Smooth muscle cell (in vitro differentiated cells): ENCODE results near the gene VPS8. TPM values are rescaled to one million over a fixed set of nuclear protein-coding genes. Genes with fewer than 3 reads are reported as not detected.

Source experiments
- DNase-seq: peaks from one replicate; lab custom pipeline; 2025; ENCODE audit not compliant: unreplicated experiment; lab: John Stamatoyannopoulos, UW
- H2AFZ ChIP-seq: fragments of 200-600 bp; sonication (generic); 2 replicates; pipeline ENCODE4 v1.6.0; 2016; ENCODE audit warnings: antibody characterized with exemption, low read depth, mild to moderate bottlenecking
- H3F3A ChIP-seq: fragments of 200-600 bp; sonication (generic); 2 replicates; pipeline ENCODE4 v1.6.0; 2017; ENCODE audit warnings: antibody characterized with exemption, low read depth
- H3K27ac ChIP-seq: fragments of 200-600 bp; sonication (generic); 2 replicates; pipeline ENCODE4 v1.5.1; 2016; ENCODE audit warnings: low read depth, mild to moderate bottlenecking
- H3K27me3 ChIP-seq: fragments of 200-600 bp; sonication (generic); 2 replicates; pipeline ENCODE4 v1.6.1; 2016; ENCODE audit warnings: low read depth, mild to moderate bottlenecking
- H3K36me3 ChIP-seq: fragments of 200-600 bp; sonication (generic); 2 replicates; pipeline ENCODE4 v1.5.1; 2016; ENCODE audit warnings: low read depth
- H3K4me1 ChIP-seq: fragments of 200-600 bp; sonication (generic); 2 replicates; pipeline ENCODE4 v1.5.1; 2016; ENCODE audit warnings: low read depth
- H3K4me2 ChIP-seq: fragments of 200-600 bp; sonication (generic); 2 replicates; pipeline ENCODE4 v1.6.0; 2016; ENCODE audit warnings: mild to moderate bottlenecking
- H3K4me3 ChIP-seq: fragments of 200-600 bp; sonication (generic); 2 replicates; pipeline ENCODE4 v1.5.1; 2016; ENCODE audit warnings: mild to moderate bottlenecking
- H3K79me2 ChIP-seq: fragments of 200-600 bp; sonication (generic); 2 replicates; pipeline ENCODE4 v1.6.0; 2016; ENCODE audit warnings: low read depth, mild to moderate bottlenecking
- H3K9ac ChIP-seq: fragments of 200-600 bp; sonication (generic); 2 replicates; pipeline ENCODE4 v1.6.0; 2016; ENCODE audit warnings: low read depth
- H3K9me3 ChIP-seq: fragments of 200-600 bp; sonication (generic); replicated peaks from 2 replicates; pipeline ENCODE4 v1.5.1; 2016; ENCODE audit warnings: low read depth
- H4K20me1 ChIP-seq: fragments of 200-600 bp; sonication (generic); 2 replicates; pipeline ENCODE4 v1.6.0; 2016; ENCODE audit warnings: low read depth
- CTCF ChIP-seq: fragments of 200-600 bp; sonication (generic); IDR thresholded peaks from 2 replicates; pipeline ENCODE4 v1.5.1; 2017; ENCODE audit warnings: borderline replicate concordance, mild to moderate bottlenecking, antibody characterized with exemption; ENCODE audit not compliant: insufficient read depth, poor library complexity, severe bottlenecking
- WGBS: methylation state at CpG from one replicate; pipeline ENCODE4 v1.1.7; 2016; ENCODE audit warnings: low lambda C conversion rate; 5-methylcytosine and 5-hydroxymethylcytosine counted together
- polyA plus RNA-seq: library from polyadenylated mRNA; unstranded; fragments of >200 nt; fragmentation: Nextera tagmentation; extraction: Ambion mirVana; gene quantifications from 2 replicates; pipeline ENCODE4 v1.2.1, GENCODE V29; 2016
- total RNA-seq: library from RNA; depleted of rRNA; stranded (reverse); fragments of >200 nt; gene quantifications from 2 replicates; pipeline ENCODE4 v1.2.3, GENCODE V29; 2014

The VPS8 gene
- total and polyA plus RNA-seq, 2 experiments from 2014 or later = 16.1 to 53.9 TPM

GRCh38 chr3:184970186-184970585, 158.2 kb downstream of the VPS8 start:
- TF ChIP-seq CTCF = no peak
- no peaks in the 10 kb centered on the region for H3K27me3 ChIP-seq
- WGBS = 92% methylated on average over 3 of the region's 3 CpGs

GRCh38 chr3:184977796-184978195, 165.8 kb downstream of the VPS8 start:
- Histone ChIP-seq H3K27ac (no peak overlapping the region), H2AFZ (no peak overlapping the region), H3K27me3 (no peaks in the 10 kb centered on the region), H3K9ac (no peak overlapping the region), H3K9me3 (no peaks in the 10 kb centered on the region), H3K4me1 (no peaks in the 10 kb centered on the region), H3F3A (no peaks in the 10 kb centered on the region), H4K20me1 (no peaks in the 10 kb centered on the region), H3K4me2 (no peak overlapping the region), H3K4me3 (no peak overlapping the region), H3K79me2 (no peaks in the 10 kb centered on the region), H3K36me3 (peaks cover 21% of the 10 kb centered on the region)
- DNase-seq = no peak
- no peak for TF ChIP-seq CTCF
- 95% methylated on average over 1 of the region's 1 CpG for WGBS

More at GRCh38 chr3:184970186-184970585, 158.2 kb downstream of the VPS8 start:
- H3K4me1 ChIP-seq = no peaks in the 10 kb centered on the region
- H3K36me3 ChIP-seq = peaks cover 35% of the 10 kb centered on the region
- H3K9me3 ChIP-seq = no peaks in the 10 kb centered on the region
- H2AFZ ChIP-seq = no peak overlapping the region
- H3K9ac ChIP-seq = no peak overlapping the region
- H3F3A ChIP-seq = no peaks in the 10 kb centered on the region
- no peak overlapping the region for H3K27ac ChIP-seq
- no peak overlapping the region for H3K4me2 ChIP-seq
- DNase-seq = no peak
- no peak overlapping the region for H3K4me3 ChIP-seq
- no peaks in the 10 kb centered on the region for H3K79me2 ChIP-seq
- no peaks in the 10 kb centered on the region for H4K20me1 ChIP-seq

GRCh38 chr3:184981071-184981470, 169.1 kb downstream of the VPS8 start:
- no peaks in the 10 kb centered on the region for H3F3A ChIP-seq
- no peaks in the 10 kb centered on the region for H3K27me3 ChIP-seq
- no peak for DNase-seq
- no peaks in the 10 kb centered on the region for H3K9me3 ChIP-seq
- no peak overlapping the region for H3K4me2 ChIP-seq
- 96% methylated on average over 3 of the region's 3 CpGs for WGBS
- no peak overlapping the region for H2AFZ ChIP-seq
- H3K4me3 ChIP-seq = no peak overlapping the region
- H3K36me3 ChIP-seq = no peaks in the 10 kb centered on the region
- TF ChIP-seq CTCF = no peak
- no peaks in the 10 kb centered on the region for H4K20me1 ChIP-seq
- H3K79me2 ChIP-seq = no peaks in the 10 kb centered on the region
- H3K9ac ChIP-seq = no peak overlapping the region
- H3K27ac ChIP-seq = no peak overlapping the region
- no peaks in the 10 kb centered on the region for H3K4me1 ChIP-seq

GRCh38 chr3:184982076-184982475, 170.1 kb downstream of the VPS8 start:
- Histone ChIP-seq H3K4me1 (no peaks in the 10 kb centered on the region), H3K27ac (no peak overlapping the region), H3K4me3 (no peak overlapping the region), H4K20me1 (no peaks in the 10 kb centered on the region), H3K27me3 (no peaks in the 10 kb centered on the region), H3K4me2 (no peak overlapping the region), H3K9me3 (no peaks in the 10 kb centered on the region), H3K79me2 (no peaks in the 10 kb centered on the region), H3K9ac (no peak overlapping the region), H3K36me3 (peaks cover 1% of the 10 kb centered on the region), H3F3A (no peaks in the 10 kb centered on the region), H2AFZ (no peak overlapping the region)
- no peak for TF ChIP-seq CTCF
- 80% methylated on average over 3 of the region's 3 CpGs for WGBS
- no peak for DNase-seq
